Fibroblast of the aortic adventitia (primary cell): ENCODE results near the gene VPS37B. TPM values are rescaled to one million over a fixed set of nuclear protein-coding genes. Genes with fewer than 3 reads are reported as not detected.
A peak's percentile ranks its signal among the peaks of the same experiment; 100 is the strongest.

Experiments
- DNase-seq: peaks from one replicate; pipeline ENCODE4 v3.0.0-alpha.2; 2010; ENCODE audit warnings: low read depth
- H3K4me3 ChIP-seq: 2 replicates; pipeline ENCODE4 v1.5.1; 2011; ENCODE audit warnings: low read depth, mild to moderate bottlenecking, control low read depth, low read length, moderate library complexity
- CTCF ChIP-seq: IDR thresholded peaks from 2 replicates; pipeline ENCODE4 v1.5.1; 2011; ENCODE audit warnings: mild to moderate bottlenecking, low read length, control low read depth, inconsistent platforms; ENCODE audit not compliant: insufficient read depth
- total RNA-seq: library from RNA; depleted of rRNA; stranded (reverse); fragments of >200 nt; gene quantifications from 2 replicates; pipeline ENCODE4 v1.2.3, GENCODE V29; 2012; ENCODE audit warnings: low replicate concordance

The VPS37B gene
- total RNA-seq, 1 donor = 17.8 TPM

- H3K4me3 ChIP-seq = no peak overlapping the region
- DNase-seq = no peak
- no peak for TF ChIP-seq CTCF
These were observed 55.1 kb downstream of the VPS37B start for GRCh38 chr12:122840580-122841513.

- DNase-seq = no peak
- TF ChIP-seq CTCF = no peak
- no peak overlapping the region for H3K4me3 ChIP-seq
These were observed 55.9 kb downstream of the VPS37B start for GRCh38 chr12:122839907-122840554.

- no peak for TF ChIP-seq CTCF
- no peak overlapping the region for H3K4me3 ChIP-seq
- no peak for DNase-seq
These were observed 57.1 kb downstream of the VPS37B start for GRCh38 chr12:122838841-122839240.

GRCh38 chr12:122837306-122838265 is 58.3 kb downstream of the VPS37B start:
- TF ChIP-seq CTCF = no peak
- no peak overlapping the region for H3K4me3 ChIP-seq
- DNase-seq = no peak

- peak overlapping the region; percentile 71 for H3K4me3 ChIP-seq
- no peak for TF ChIP-seq CTCF
- peak; percentile 26 for DNase-seq
These were observed 59.6 kb downstream of the VPS37B start for GRCh38 chr12:122836027-122836921.

GRCh38 chr12:122835750-122836026 is 60.2 kb downstream of the VPS37B start:
- no peak for DNase-seq
- TF ChIP-seq CTCF = no peak
- H3K4me3 ChIP-seq = peak overlapping the region; percentile 71
